OCI-LY3 (cell line): ENCODE measurements around the gene STAT5A.
A peak's percentile ranks its signal among the peaks of the same experiment; 100 is the strongest.

ENCODE experiments used
- H2AFZ ChIP-seq: fragments of 200-600, 300-600 bp; shearing (Covaris generic); 2 replicates; pipeline ENCODE4 v1.6.0; 2014; ENCODE audit warnings: antibody characterized with exemption, low read depth, low read length
- H3K27ac ChIP-seq: fragments of 200-600, 300-600 bp; sonication (generic); 2 replicates; pipeline ENCODE4 v1.5.1; 2014; ENCODE audit warnings: mild to moderate bottlenecking, low read length, moderate library complexity, mixed read lengths
- H3K27me3 ChIP-seq: fragments of 200-600, 300-600 bp; sonication (generic); 2 replicates; pipeline ENCODE4 v1.6.1; 2014; ENCODE audit warnings: low read depth, low read length, mixed read lengths
- H3K36me3 ChIP-seq: fragments of 200-600, 300-600 bp; sonication (generic); replicated peaks from 2 replicates; pipeline ENCODE3; 2014; ENCODE audit warnings: low read depth, low read length, mixed read lengths
- H3K4me1 ChIP-seq: fragments of 300-600, 200-600 bp; sonication (generic); 2 replicates; pipeline ENCODE4 v1.6.1; 2014; ENCODE audit warnings: low read length, mixed read lengths
- H3K4me2 ChIP-seq: fragments of 200-600, 300-600 bp; sonication (generic); 2 replicates; pipeline ENCODE4 v1.6.1; 2014; ENCODE audit warnings: low read length, mixed read lengths
- H3K4me3 ChIP-seq: fragments of 300-600, 200-600 bp; sonication (generic); 2 replicates; pipeline ENCODE4 v1.5.1; 2014; ENCODE audit warnings: antibody characterized with exemption, mild to moderate bottlenecking, low read length, moderate library complexity
- H3K79me2 ChIP-seq: fragments of 300-600, 200-600 bp; shearing (Covaris generic); 2 replicates; pipeline ENCODE4 v1.6.1; 2014; ENCODE audit warnings: mild to moderate bottlenecking, low read length, mixed read lengths
- H3K9ac ChIP-seq: fragments of 300-600, 200-600 bp; shearing (Covaris generic); 2 replicates; pipeline ENCODE4 v1.6.0; 2014; ENCODE audit warnings: mild to moderate bottlenecking, low read length, moderate library complexity
- H3K9me3 ChIP-seq: fragments of 200-600, 300-600 bp; shearing (Covaris generic); 2 replicates; pipeline ENCODE4 v1.6.1; 2014; ENCODE audit warnings: low read length, mixed read lengths; ENCODE audit not compliant: insufficient read depth
- H4K20me1 ChIP-seq: fragments of 200-600, 300-600 bp; sonication (generic); 2 replicates; pipeline ENCODE4 v1.6.1; 2016; ENCODE audit warnings: low read length, mixed read lengths; ENCODE audit not compliant: insufficient read depth
- EZH2phosphoT487 ChIP-seq: fragments of 200-600 bp; shearing (Covaris generic); IDR thresholded peaks from 2 replicates; pipeline ENCODE4 v1.6.1; 2018; ENCODE audit warnings: antibody characterized with exemption, mixed run types, low read depth
- TF ChIP-seq, protein P1 (sequence below): fragments of 200-600, 300-600 bp; sonication (generic); IDR thresholded peaks from 2 replicates; pipeline ENCODE4 v1.5.1; 2014; ENCODE audit warnings: antibody characterized with exemption, low read length, low read depth

Gene STAT5A

DNA sequence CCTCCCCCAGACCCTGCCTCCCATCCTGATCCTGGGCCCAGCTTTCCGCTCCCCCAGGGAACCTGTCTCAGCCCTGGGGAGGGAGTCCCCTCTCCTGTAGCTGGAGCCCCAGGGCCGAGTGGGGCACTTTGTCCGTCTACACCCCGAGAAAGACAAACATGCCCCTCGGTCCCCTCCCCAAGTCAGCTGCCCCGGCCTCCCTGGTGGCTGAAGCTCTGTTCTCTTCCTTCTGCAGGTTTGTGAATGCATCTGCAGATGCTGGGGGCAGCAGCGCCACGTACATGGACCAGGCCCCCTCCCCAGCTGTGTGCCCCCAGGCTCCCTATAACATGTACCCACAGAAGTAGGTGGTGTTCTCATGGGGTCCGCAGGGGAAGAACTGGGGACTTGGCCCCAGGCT, 20.8 kb downstream of the STAT5A start:
- no peak for TF ChIP-seq EZH2phosphoT487
- TF ChIP-seq, protein P1, sequence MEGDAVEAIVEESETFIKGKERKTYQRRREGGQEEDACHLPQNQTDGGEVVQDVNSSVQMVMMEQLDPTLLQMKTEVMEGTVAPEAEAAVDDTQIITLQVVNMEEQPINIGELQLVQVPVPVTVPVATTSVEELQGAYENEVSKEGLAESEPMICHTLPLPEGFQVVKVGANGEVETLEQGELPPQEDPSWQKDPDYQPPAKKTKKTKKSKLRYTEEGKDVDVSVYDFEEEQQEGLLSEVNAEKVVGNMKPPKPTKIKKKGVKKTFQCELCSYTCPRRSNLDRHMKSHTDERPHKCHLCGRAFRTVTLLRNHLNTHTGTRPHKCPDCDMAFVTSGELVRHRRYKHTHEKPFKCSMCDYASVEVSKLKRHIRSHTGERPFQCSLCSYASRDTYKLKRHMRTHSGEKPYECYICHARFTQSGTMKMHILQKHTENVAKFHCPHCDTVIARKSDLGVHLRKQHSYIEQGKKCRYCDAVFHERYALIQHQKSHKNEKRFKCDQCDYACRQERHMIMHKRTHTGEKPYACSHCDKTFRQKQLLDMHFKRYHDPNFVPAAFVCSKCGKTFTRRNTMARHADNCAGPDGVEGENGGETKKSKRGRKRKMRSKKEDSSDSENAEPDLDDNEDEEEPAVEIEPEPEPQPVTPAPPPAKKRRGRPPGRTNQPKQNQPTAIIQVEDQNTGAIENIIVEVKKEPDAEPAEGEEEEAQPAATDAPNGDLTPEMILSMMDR: no peak
- Histone ChIP-seq H4K20me1 (peaks cover 15% of the 10 kb centered on the region), H3K36me3 (peaks cover 63% of the 10 kb centered on the region), H3K9ac (no peak overlapping the region), H3K4me2 (no peak overlapping the region), H3K27ac (no peak overlapping the region), H3K27me3 (no peaks in the 10 kb centered on the region), H3K79me2 (no peaks in the 10 kb centered on the region), H3K4me3 (no peak overlapping the region), H2AFZ (no peak overlapping the region), H3K4me1 (peaks cover 52% of the 10 kb centered on the region), H3K9me3 (no peaks in the 10 kb centered on the region)

GRCh38 chr17:42309986-42310786, 21.9 kb downstream of the STAT5A start:
- Histone ChIP-seq H3K4me2 (peak overlapping the region; percentile 55), H3K9ac (no peak overlapping the region), H3K36me3 (peaks cover 64% of the 10 kb centered on the region)

GRCh38 chr17:42310787-42311215, 22.5 kb downstream of the STAT5A start:
- Histone ChIP-seq H3K9ac (no peak overlapping the region), H3K4me1 (peaks cover 69% of the 10 kb centered on the region), H3K4me2 (peak overlapping the region; percentile 55), H3K9me3 (no peaks in the 10 kb centered on the region), H3K27ac (peak overlapping the region; percentile 87), H3K79me2 (no peaks in the 10 kb centered on the region), H3K36me3 (peaks cover 64% of the 10 kb centered on the region), H2AFZ (no peak overlapping the region), H3K4me3 (no peak overlapping the region), H3K27me3 (no peaks in the 10 kb centered on the region), H4K20me1 (peaks cover 21% of the 10 kb centered on the region)
- TF ChIP-seq, protein P1: no peak
- no peak for TF ChIP-seq EZH2phosphoT487

More at GRCh38 chr17:42309986-42310786, 21.9 kb downstream of the STAT5A start:
- H3K4me1 ChIP-seq: peaks cover 63% of the 10 kb centered on the region
- H3K27me3 ChIP-seq: no peaks in the 10 kb centered on the region
- H3K9me3 ChIP-seq: no peaks in the 10 kb centered on the region
- H2AFZ ChIP-seq: no peak overlapping the region
- TF ChIP-seq, protein P1: peak; percentile 14; the same call in 1 of the 2 replicates
- no peak for TF ChIP-seq EZH2phosphoT487
- H4K20me1 ChIP-seq: peaks cover 18% of the 10 kb centered on the region
- no peak overlapping the region for H3K4me3 ChIP-seq
- no peaks in the 10 kb centered on the region for H3K79me2 ChIP-seq
- H3K27ac ChIP-seq: peak overlapping the region; percentile 87

DNA sequence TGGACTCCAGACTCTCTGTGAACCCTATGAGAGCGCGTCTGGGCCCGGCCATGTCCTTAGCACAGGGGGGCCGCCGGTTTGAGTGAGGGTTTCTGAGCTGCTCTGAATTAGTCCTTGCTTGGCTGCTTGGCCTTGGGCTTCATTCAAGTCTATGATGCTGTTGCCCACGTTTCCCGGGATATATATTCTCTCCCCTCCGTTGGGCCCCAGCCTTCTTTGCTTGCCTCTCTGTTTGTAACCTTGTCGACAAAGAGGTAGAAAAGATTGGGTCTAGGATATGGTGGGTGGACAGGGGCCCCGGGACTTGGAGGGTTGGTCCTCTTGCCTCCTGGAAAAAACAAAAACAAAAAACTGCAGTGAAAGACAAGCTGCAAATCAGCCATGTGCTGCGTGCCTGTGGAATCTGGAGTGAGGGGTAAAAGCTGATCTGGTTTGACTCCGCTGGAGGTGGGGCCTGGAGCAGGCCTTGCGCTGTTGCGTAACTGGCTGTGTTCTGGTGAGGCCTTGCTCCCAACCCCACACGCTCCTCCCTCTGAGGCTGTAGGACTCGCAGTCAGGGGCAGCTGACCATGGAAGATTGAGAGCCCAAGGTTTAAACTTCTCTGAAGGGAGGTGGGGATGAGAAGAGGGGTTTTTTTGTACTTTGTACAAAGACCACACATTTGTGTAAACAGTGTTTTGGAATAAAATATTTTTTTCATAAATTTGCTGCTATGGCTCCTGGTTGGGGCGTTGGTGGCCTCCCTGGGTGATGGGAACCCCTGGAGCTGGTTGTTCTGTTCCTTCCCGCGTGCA, 23.1 kb downstream of the STAT5A start:
- no peaks in the 10 kb centered on the region for H3K9me3 ChIP-seq
- H3K4me3 ChIP-seq: peak overlapping the region; percentile 17; the same call in 1 of the 2 replicates
- H3K4me1 ChIP-seq: peaks cover 75% of the 10 kb centered on the region
- H3K36me3 ChIP-seq: peaks cover 67% of the 10 kb centered on the region
- TF ChIP-seq, protein P1: no peak
- no peak for TF ChIP-seq EZH2phosphoT487
- peaks cover 23% of the 10 kb centered on the region for H4K20me1 ChIP-seq
- H3K79me2 ChIP-seq: no peaks in the 10 kb centered on the region
- H3K9ac ChIP-seq: peak overlapping the region; percentile 30; the same call in 1 of the 2 replicates
- H2AFZ ChIP-seq: no peak overlapping the region
- H3K4me2 ChIP-seq: peak overlapping the region; percentile 55
- H3K27ac ChIP-seq: peak overlapping the region; percentile 87
- no peaks in the 10 kb centered on the region for H3K27me3 ChIP-seq
